Mucosa of descending colon (tissue), 3 donors: ENCODE results near the gene MIDN. TPM values are rescaled to one million over a fixed set of nuclear protein-coding genes. Genes with fewer than 3 reads are reported as not detected.
A peak's percentile ranks its signal among the peaks of the same experiment; 100 is the strongest.

Experiments used
- ATAC-seq: fragments of 200-7000 bp; cut with Tn5 transposase; one replicate; pipeline ENCODE4 v1.9.1; 2020; ENCODE audit warnings: mild to moderate bottlenecking, moderate library complexity
- DNase-seq, 3 donors: peaks; one replicate each; pipeline ENCODE4 v3.0.0-alpha.2; 2020
- H3K36me3 ChIP-seq: fragments of 200-600 bp; one replicate; pipeline ENCODE4 v1.8.0; 2021; ENCODE audit warnings: low read depth, mild to moderate bottlenecking
- H3K4me1 ChIP-seq: fragments of 200-600 bp; one replicate; pipeline ENCODE4 v1.8.0; 2021; ENCODE audit warnings: low read depth, mild to moderate bottlenecking
- H3K4me3 ChIP-seq: fragments of 200-600 bp; one replicate; pipeline ENCODE4 v1.8.0; 2021; ENCODE audit warnings: mild to moderate bottlenecking
- H3K9me3 ChIP-seq: fragments of 200-600 bp; one replicate; pipeline ENCODE4 v1.8.0; 2021; ENCODE audit warnings: mild to moderate bottlenecking
- intact Hi-C, 2 donors: fragments of 100-400 bp; cut with DNase I in 1 of 2; cut with micrococcal nuclease in 1 of 2; formaldehyde crosslinking; loops; one replicate each; pipeline versions ENCODE4 v1.11.0 to v1.11.1; 2022; cut with DNase I, micrococcal nuclease
- total RNA-seq, 3 donors: library from RNA; stranded (reverse); fragmentation: NEBNext Ultra II Directional in 2 of 3; extraction: Animal tissue kit (Norgen Biotek cat#: 25700) in 2 of 3; gene quantifications; one replicate each; pipeline versions ENCODE4 v1.2.1 to v1.2.4, GENCODE V29; 2021 to 2023
- TF ChIP-seq, protein P1 (sequence below): fragments of 200-600 bp; IDR thresholded peaks from one replicate; pipeline ENCODE4 v1.8.0; 2022; ENCODE audit warnings: antibody characterized with exemption, mild to moderate bottlenecking
- donor health status: DM: no; HTN: no; CAD: no; lungs with moderate emphysema.
- donor health status: DM: no; HTN: no; CAD: no.
- donor health status: DM: no; HTN: yes; CAD: no.

MIDN gene
- total RNA-seq, 3 donors from 2014 or later, result 136 to 251 (median 213) TPM

DNA sequence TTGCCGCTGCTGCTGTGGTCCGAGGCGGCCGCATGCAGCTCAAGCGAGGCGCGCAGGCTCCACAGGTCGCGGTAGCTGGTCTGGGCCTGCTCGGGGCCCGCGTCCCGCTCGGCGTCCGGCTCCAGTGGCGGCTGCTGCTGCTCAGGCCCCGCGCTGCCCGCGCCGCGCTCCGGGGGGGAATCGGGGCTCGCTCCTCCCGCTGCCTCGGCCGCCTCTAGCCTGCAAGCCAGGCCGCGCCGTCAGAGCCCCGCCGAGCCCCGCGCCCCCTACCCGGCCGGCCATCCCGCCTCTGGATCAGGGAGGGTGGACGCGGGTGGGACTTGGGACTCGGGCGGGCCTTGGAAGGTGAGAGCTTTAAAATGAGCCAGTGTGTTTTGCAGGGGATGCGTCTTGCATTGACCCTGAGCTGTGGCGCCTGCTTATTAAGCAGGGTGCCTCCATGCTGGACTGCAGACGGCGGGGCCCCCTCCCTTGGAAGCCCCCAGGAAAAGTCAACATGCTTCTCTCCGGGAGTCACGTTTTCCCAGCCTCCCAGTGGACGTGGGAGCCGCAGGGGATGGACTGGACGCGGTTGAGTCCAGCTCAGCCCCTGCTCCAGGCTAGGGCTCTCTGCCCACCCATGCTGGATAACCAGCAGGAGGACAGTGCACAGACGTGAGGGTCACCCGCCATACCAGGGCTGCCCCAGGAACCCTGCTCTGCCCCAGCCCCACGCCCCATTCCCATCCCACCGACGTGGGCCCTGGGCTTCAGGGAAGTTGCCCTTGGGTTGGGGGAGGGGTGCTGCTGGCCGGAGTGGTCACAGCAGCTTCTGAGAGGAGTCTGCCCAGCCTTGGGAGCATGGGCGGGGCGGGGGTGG, 18.2 kb upstream of the MIDN start:
- no peak overlapping the region for H3K4me3 ChIP-seq
- TF ChIP-seq, protein P1, sequence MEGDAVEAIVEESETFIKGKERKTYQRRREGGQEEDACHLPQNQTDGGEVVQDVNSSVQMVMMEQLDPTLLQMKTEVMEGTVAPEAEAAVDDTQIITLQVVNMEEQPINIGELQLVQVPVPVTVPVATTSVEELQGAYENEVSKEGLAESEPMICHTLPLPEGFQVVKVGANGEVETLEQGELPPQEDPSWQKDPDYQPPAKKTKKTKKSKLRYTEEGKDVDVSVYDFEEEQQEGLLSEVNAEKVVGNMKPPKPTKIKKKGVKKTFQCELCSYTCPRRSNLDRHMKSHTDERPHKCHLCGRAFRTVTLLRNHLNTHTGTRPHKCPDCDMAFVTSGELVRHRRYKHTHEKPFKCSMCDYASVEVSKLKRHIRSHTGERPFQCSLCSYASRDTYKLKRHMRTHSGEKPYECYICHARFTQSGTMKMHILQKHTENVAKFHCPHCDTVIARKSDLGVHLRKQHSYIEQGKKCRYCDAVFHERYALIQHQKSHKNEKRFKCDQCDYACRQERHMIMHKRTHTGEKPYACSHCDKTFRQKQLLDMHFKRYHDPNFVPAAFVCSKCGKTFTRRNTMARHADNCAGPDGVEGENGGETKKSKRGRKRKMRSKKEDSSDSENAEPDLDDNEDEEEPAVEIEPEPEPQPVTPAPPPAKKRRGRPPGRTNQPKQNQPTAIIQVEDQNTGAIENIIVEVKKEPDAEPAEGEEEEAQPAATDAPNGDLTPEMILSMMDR, result no peak
- intact Hi-C loops, result no loop called here
- ATAC-seq (no peak), DNase-seq (no peak)
- no peaks in the 10 kb centered on the region for H3K9me3 ChIP-seq
- peaks cover 3% of the 10 kb centered on the region for H3K36me3 ChIP-seq
- H3K4me1 ChIP-seq, result peaks cover 16% of the 10 kb centered on the region

DNA sequence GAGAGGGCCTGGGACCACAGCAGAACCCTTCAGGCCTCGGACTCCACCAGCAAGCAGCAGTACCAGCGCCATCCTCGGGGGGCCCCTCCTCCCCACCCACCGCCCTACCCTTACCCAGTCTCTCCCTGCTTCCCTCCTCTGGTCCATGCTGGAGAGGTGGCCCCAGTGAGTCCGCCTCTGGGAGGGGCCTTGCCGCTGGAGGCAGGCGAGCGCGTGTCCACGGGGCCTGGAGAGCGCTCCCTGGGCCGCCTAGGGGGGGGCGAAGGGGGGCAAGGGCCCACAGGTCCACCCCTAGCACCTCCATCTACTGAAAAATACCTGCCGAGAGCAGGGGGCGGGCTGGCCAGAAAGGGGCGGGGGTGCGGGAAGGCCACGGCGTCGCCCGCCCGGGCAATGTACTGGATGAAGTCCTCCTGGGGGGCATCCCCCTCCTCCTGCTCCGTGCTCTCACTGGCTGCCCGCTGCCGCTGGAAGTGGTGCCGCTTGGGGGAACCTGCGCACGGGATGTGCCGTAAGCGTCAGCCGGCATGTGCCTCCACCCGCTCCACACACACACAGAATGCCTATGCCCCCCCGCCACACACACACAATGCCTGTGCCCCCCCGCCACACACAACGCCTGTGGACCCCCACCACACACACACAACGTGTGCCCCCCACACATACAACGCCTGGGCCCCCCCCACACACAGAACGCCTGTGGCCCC, 17.4 kb upstream of the MIDN start:
- Histone ChIP-seq H3K4me1 (peaks cover 16% of the 10 kb centered on the region), H3K4me3 (no peak overlapping the region), H3K36me3 (peaks cover 3% of the 10 kb centered on the region), H3K9me3 (no peaks in the 10 kb centered on the region)
- TF ChIP-seq, protein P1, result no peak
- intact Hi-C loops, result no loop called here
- DNase-seq, result no peak
- no peak for ATAC-seq

DNA sequence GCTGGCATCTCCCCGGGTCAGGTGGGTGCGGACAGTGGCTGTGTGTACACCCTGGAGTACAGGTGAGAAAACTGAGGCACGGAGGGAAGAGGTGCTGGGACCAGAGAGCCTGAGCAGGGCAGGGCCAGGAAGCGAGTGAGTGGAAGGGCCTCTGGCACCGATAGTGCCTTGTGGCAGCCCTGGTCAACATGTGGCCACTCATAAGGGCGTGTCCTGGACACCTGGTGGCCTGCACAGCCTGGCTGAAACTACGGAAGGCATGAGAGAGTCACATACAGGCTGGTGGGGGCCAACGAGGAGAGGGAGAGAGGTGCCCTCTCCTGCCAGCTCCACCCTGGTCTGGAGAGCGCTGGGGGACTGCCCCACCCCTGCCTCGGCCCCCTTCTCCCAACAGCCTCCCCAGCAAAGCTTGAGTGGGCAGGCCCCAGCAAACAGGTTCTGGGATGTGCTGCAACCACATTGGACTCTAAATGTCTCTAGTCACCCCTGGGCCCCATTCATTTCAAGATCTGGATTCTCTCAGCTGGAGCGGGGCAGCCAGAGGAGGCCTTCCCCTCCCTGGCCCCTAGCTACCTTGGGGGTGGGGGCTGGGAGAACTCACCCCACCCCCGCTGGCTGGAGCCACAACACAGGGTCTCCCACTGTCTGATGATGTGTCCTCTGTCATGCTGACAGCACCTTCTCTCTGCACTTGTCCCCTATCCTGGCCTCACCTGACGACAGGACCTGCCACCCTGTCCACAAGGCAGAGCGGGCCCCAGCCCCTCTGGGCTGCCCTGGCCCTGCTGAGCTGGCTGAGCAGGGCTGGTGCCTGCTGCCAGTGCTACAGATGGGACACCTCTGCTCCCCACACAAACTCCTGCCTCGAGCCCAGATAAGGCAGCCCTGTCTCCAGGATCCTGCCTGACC, 16.4 kb upstream of the MIDN start:
- H3K9me3 ChIP-seq, result no peaks in the 10 kb centered on the region
- H3K4me1 ChIP-seq, result peaks cover 22% of the 10 kb centered on the region
- TF ChIP-seq, protein P1, result no peak
- H3K36me3 ChIP-seq, result peaks cover 3% of the 10 kb centered on the region
- H3K4me3 ChIP-seq, result no peak overlapping the region
- DNase-seq (no peak), ATAC-seq (peak; percentile 54)
- intact Hi-C loops, result no loop called here

DNA sequence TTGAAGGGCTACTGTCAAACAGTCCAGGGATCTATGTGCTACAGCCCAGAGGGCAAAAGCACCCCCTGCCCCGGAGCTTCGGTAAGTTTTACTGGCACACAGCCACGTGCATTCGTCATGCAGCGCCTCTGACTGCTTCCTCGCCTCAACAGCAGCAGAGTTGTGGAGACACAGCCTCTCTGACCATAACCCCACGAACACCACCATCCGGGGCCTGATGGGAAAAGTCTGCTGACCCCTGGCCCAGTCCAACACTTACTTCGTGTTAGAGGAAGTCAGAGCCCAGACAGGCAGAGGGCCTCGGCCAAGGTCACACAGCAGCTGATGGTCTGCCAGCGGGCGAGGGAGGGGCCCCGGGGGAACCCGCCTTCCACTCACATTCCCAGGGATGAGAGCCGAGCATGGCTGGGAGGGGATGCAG, 15.7 kb upstream of the MIDN start:
- intact Hi-C loops, result no loop called here
- TF ChIP-seq, protein P1, result no peak
- no peak for DNase-seq

DNA sequence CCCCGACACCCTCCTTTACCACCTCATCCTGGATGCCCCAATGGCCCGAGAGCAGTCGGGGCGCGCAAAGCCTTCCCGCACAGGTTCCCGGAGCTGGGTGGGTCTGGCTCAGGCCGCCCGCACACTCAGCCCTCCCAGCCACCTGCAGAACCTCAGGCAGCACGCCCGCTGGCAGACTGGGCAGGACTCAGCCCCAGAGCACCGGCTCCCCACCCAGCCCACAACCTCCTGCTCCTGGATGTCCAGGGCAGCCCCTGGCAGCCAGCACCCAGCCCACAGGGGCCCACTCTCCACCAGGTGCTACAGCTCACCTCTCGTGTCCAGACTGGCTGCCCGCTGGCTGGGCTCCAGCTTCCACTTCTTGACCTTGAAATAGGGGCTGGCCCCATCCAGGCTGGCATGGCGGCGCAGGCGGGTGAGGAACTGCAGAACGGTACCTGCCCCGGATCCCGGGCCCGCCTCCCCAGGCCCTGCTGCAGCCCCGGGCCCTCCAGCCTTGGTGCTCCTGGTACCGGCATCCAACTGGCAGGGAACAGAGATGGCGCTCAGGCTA, 15.2 kb upstream of the MIDN start:
- H3K36me3 ChIP-seq, result no peaks in the 10 kb centered on the region
- ATAC-seq, result peak; percentile 25
- no peak for DNase-seq
- TF ChIP-seq, protein P1, result no peak
- H3K4me3 ChIP-seq, result no peak overlapping the region
- no peaks in the 10 kb centered on the region for H3K9me3 ChIP-seq
- intact Hi-C loops, result no loop called here
- peaks cover 27% of the 10 kb centered on the region for H3K4me1 ChIP-seq

More for the DNA sequence above, 15.7 kb upstream of the MIDN start:
- H3K9me3 ChIP-seq, result no peaks in the 10 kb centered on the region
- ATAC-seq, result peak; percentile 24
- H3K4me3 ChIP-seq, result no peak overlapping the region
- H3K36me3 ChIP-seq, result peaks cover 1% of the 10 kb centered on the region
- peaks cover 27% of the 10 kb centered on the region for H3K4me1 ChIP-seq
